ENCODE measurements around the gene R3HDM2.
"Not testable (repeated sequence)": the region's sequence is repeated elsewhere in the genome, so short reads cannot be mapped to it uniquely, and the experiment has no call there.

The R3HDM2 gene

DNA sequence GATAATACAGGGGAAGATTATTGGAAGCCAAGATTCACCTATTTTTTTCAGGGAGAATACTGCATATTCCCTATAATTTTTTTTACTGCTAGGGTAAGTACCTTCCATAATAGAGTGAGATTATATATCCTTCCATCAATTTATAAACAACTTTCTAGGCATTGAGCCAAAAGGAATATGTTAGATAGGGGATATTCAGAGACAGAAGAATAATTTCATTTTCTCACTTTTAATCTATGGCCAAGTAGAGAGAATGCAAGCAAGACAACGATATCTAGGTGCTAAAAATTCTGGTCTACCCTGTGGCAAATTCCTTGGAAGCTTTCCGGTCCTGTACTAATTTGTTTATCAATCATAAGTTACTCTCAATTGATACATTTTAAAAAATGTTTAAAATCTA, 110.2 kb downstream of the R3HDM2 start:
- no peak for DNase-seq

- no peak for DNase-seq
Observed at GRCh38 chr12:57319678-57320469, 111.0 kb downstream of the R3HDM2 start.

- no peak for DNase-seq
Observed at GRCh38 chr12:57315681-57316080, 115.2 kb downstream of the R3HDM2 start.

DNA sequence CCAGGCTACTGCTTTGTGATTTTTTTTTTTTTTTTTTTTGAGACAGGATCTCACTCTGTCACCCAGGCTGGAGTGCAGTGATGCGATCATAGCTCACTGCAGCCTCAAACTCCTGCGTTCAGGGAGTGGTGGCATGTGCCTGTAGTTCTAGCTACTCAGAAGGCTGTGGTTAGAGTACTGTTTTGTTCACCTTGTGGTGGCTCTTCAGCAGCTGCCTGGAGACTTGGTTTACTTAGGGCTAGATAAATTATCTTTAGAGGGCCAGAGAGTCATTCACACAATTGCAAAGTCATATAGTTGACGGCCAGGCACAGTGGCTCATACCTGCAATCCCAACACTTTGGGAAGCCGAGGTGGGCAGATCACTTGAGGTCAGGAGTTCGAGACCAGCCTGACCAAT, 118.6 kb downstream of the R3HDM2 start:
- DNase-seq = not testable (repeated sequence)

GRCh38 chr12:57309420-57309819, 121.4 kb downstream of the R3HDM2 start:
- no peak for DNase-seq

GRCh38 chr12:57300961-57301584, 129.8 kb downstream of the R3HDM2 start:
- no peak for DNase-seq

- no peak for DNase-seq
Observed at GRCh38 chr12:57299514-57300016, 131.3 kb downstream of the R3HDM2 start.

GRCh38 chr12:57296291-57296690, 134.6 kb downstream of the R3HDM2 start:
- no peak for DNase-seq

- not testable (repeated sequence) for DNase-seq
Observed at GRCh38 chr12:57282073-57282472, 148.8 kb downstream of the R3HDM2 start.

DNA sequence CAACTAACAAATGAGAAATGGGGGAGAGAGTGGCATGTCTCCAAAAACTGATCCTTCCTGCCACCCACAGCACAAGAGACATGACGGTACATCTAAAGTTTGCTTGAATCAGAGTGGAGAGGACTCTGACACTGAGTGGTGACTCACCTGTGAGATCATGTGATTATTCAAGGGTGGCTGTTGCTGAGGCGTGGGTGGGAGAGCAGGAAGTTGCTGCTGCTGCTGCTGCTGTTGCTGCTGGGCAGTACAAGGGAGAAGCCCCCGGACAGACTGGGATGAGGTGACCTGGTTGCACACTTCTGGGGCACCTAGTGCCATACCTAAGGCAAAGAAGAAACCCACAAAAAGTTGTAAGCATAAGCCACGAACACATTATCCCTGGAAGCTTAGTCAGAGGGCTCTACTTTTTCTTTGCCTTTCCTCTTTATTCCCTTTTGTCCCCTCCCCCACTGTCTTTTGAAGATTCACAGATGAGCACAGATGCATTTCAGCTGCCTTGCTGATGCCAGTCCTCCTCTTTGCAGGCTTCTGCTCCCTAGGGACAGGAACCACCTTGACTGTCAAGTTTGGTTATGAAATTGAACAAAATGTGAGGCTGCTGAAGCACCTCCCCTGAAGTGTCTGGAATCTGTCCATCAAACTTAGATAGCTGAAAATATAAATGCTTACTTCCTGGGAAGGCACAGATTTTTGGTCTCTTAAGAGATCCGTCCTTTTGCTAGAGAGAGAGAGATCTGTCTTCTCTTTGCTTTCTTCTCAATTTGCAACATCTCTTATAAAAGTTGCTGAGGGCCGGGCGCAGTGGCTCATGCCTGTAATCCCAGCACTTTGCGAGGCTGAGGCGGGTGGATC, 150.4 kb downstream of the R3HDM2 start:
- DNase-seq = peak; percentile 37

GRCh38 chr12:57278465-57279381, 152.1 kb downstream of the R3HDM2 start:
- no peak for DNase-seq

- peak; percentile 56 for DNase-seq
Observed at GRCh38 chr12:57276935-57277563, 153.8 kb downstream of the R3HDM2 start.

GRCh38 chr12:57276233-57276632, 154.6 kb downstream of the R3HDM2 start:
- not testable (repeated sequence) for DNase-seq

GRCh38 chr12:57273516-57273915, 157.3 kb downstream of the R3HDM2 start:
- no peak for DNase-seq

- DNase-seq = no peak
Observed at GRCh38 chr12:57272337-57273151, 158.3 kb downstream of the R3HDM2 start.

- peak; percentile 13 for DNase-seq
Observed at GRCh38 chr12:57270966-57271470, 159.8 kb downstream of the R3HDM2 start.

DNA sequence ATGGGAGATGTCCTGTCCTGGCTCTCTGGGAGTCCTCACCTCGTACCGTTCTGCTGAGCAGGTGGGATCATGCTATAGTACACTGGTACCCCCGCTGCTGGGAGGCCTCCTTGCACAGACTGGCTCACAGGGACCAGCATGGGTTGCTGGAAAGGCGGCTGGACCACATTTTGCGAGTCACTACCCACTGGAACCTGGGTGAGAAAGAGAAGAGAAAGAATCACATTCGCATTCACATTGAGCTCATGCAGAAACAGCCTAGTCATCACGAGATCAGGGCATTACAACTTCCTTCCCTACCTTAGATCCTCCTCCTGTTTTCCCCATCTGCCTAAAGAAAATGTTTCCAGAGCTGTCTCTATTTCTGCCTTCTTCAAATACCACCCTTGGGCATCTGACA, 162.6 kb downstream of the R3HDM2 start:
- no peak for DNase-seq

DNA sequence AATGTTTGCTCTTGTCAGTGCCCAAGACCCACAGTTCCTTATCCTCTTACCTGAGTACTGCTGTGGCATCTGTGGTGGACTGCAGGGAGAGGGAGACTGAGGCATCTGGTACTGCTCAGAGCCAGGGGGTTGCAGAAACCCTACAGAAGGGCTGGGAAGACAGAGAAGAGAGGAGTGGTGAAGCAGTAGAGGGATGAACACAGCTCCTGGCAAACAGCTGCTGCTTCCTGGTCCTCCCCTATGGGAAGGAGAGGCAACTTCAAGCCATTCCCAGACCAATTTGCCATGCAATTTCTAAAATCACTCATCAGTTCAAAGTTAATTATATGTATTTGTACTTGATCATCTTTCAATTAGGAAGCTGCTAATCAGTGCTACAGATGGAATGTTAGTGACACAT, 164.2 kb downstream of the R3HDM2 start:
- no peak for DNase-seq

DNA sequence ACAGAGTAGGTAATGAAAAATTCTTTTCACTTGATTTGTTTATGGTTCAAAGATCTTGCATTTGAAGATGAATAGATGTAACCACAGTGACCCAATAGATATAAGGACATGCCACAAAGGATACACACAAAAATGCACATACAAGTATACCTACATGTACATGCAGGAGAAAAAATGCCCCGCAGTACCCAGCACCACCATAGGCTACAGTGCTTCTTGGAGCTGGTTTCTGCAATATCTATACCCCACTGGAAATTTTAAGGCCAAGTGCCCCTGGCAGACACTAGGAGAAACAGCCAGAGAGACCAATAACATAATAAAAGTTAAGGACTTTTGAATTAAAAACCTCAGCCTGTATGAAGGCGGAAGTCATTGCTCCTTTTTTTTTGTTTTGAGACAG, 167.7 kb downstream of the R3HDM2 start:
- DNase-seq = no peak

DNA sequence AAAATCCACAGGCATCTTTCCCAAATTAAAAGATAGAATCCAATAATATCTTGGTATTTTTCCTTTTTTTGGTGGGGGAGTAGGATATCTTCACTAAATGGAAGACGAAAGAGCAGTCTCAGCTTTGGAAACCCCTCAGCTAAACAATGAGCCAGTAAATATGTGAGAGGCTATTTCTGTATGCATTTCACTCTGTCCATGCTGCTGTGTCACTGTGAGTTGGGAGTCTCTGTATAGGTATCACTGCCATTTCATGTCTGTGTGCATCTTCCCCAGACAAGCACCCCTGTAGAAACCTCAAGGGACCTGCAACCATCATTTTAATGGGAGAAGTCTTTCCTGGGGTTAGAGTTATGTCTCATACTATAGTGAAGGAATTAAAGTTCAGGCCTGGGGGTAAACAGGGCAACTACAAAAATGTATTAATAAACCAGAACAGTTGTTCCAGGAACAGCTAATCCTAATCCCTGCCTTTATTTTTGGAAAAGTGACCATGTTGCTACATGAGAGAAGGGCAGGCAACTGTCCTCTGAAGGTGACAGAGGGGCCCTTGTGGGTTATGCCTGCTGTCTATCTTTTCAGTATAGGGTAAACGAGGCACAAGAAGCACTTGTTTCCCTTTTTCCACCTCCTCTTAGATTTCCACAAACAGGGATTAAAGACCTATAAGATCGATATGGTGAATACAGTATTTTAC, 168.6 kb downstream of the R3HDM2 start:
- no peak for DNase-seq
